Naive thymus-derived CD8-positive, alpha-beta T cell (primary cell): ENCODE results near the gene CPLX3. TPM values are rescaled to one million over a fixed set of nuclear protein-coding genes. Genes with fewer than 3 reads are reported as not detected.

ENCODE experiments used
- ATAC-seq, 2 donors: fragments of 150-1000 bp; cut with Tn5 transposase in 1 of 2; sonication (Bioruptor Pico), chemical (Tn5 transposase) in 1 of 2; 1 replicate in 1 of 2; 2 replicates in 1 of 2; pipeline ENCODE4 v1.10.0; 2021; ENCODE audit warnings: mild to moderate bottlenecking in 2 of 2, moderate library complexity in 2 of 2
- POLR2A ChIA-PET: fragments of 350-600 bp; sonication (Branson Sonifier 250); formaldehyde crosslinking; loops from one replicate; lab custom pipeline; 2021; ENCODE audit warnings: antibody characterized with exemption; lab: Charles Lee
- DNase-seq, 10 donors: peaks; one replicate each; pipeline versions ENCODE4 v3.0.0 to v3.0.0-alpha.2; 2020 to 2022
- H3K27ac Mint-ChIP-seq, 10 donors: one replicate each; pipeline ENCODE4 v1.8.0; 2020 to 2022; ENCODE audit warnings: mild to moderate bottlenecking in 10 of 10, mixed read lengths in 10 of 10, moderate library complexity in 4 of 10, inconsistent platforms in 1 of 10
- H3K27me3 Mint-ChIP-seq, 5 donors: one replicate each; pipeline ENCODE4 v1.8.0; 2021 to 2022; ENCODE audit warnings: mixed read lengths in 5 of 5
- H3K36me3 Mint-ChIP-seq, 3 donors: one replicate each; pipeline ENCODE4 v1.8.0; 2020 to 2022; ENCODE audit warnings: mixed read lengths in 3 of 3, mild to moderate bottlenecking in 2 of 3, inconsistent platforms in 1 of 3
- H3K4me1 Mint-ChIP-seq, 4 donors: one replicate each; pipeline ENCODE4 v1.8.0; 2021 to 2022; ENCODE audit warnings: mixed read lengths in 4 of 4
- H3K4me3 Mint-ChIP-seq, 10 donors: one replicate each; pipeline ENCODE4 v1.8.0; 2020 to 2022; ENCODE audit warnings: mild to moderate bottlenecking in 10 of 10, mixed read lengths in 10 of 10, moderate library complexity in 6 of 10, inconsistent platforms in 1 of 10
- H3K9me3 Mint-ChIP-seq, 9 donors: one replicate each; pipeline ENCODE4 v1.8.0; 2020 to 2022; ENCODE audit warnings: mixed read lengths in 9 of 9, mild to moderate bottlenecking in 3 of 9, inconsistent platforms in 1 of 9, moderate library complexity in 1 of 9
- polyA plus RNA-seq, 3 donors: library from polyadenylated mRNA; unstranded; fragments of 300-500 nt; fragmentation: Illumina TruSeq; gene quantifications; one replicate each; pipeline ENCODE4 v1.2.3, GENCODE V29; 2021
- total RNA-seq, 8 experiments: library from RNA in 2 of 8; stranded (reverse) in 2 of 8; gene quantifications; one replicate each; pipeline ENCODE4 v1.2.3 and lab custom pipeline; 2021 to 2026

The CPLX3 gene
- total and polyA plus RNA-seq, 5 experiments from 2014 or later, result 0.39 to 0.44 TPM; not detected in 3

DNA sequence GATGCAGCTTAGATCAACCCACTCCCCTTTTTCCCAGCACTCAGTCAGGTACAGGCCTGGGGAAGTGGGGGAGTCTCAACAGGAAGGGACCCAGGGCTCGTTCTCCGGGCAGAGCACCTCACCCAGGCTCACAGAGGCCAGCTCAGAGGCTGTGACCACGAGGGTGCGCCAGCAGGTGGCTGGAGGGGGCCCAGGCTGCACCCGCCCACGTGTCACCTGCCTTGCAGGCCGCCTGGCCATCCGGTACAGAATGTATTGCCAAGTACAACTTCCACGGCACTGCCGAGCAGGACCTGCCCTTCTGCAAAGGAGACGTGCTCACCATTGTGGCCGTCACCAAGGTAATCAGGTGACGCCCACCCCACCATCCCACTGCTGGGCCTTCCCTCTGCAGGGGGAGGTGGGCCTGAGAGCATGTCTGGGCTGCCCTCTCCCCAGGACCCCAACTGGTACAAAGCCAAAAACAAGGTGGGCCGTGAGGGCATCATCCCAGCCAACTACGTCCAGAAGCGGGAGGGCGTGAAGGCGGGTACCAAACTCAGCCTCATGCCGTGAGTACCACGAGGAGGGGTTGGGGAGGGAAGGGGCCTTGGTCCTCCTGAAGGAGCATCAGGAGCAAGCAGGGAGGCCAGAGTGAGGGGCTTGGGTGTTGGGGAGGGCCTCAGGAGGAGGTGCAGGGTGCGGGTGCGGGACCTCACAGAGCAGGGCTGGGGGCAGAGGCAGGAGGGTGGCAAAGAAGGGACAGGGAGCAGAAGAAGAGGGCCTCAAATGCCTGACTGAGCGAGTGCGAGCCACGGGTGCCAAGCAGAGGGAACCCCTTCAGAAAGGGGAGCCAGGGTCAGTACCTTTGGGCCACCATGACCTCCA is 27.8 kb upstream of the CPLX3 start:
- POLR2A ChIA-PET, result interaction anchor here (1.2 to 32.7 kb wide), 4 partner anchors 4 to 103 kb away, joined by 4 to 1300 read pairs (median 652); partner anchors contain the start of gene CSK
- Mint-ChIP-seq H3K36me3 (peaks cover 0 to 54% (median 0%) of the 10 kb centered on the region in 3 donors), H3K9me3 (no peaks in the 10 kb centered on the region), H3K27ac (peak overlapping the region; percentile 84 to 96 (median 90)), H3K4me1 (peaks cover 24 to 64% (median 59%) of the 10 kb centered on the region in 4 donors), H3K27me3 (no peaks in the 10 kb centered on the region), H3K4me3 (peak overlapping the region in 5 of 10 donors; percentile 26 to 62 (median 58))
- ATAC-seq (no peak), DNase-seq (no peak)

DNA sequence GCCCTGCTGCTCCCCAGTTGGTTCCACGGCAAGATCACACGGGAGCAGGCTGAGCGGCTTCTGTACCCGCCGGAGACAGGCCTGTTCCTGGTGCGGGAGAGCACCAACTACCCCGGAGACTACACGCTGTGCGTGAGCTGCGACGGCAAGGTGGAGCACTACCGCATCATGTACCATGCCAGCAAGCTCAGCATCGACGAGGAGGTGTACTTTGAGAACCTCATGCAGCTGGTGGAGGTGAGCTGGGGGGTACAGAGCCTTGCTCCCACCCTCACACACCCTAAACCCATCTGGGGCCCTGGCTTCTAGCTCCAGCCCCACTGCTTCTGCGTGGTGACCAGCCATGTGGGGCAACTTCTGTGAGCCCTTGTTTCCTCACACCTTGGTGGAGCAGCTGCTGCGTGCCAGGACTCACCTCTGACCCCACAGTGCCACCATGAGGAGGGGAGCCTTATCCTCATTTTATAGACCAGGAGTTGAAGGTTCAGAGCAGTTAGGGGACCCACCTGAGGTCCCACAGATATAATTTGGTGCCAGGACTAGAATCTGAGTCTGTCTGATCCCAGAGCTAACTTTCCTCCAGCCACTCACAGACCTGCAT is 27.1 kb upstream of the CPLX3 start:
- peak overlapping the region; percentile 80 to 96 (median 90) for H3K27ac Mint-ChIP-seq
- H3K4me3 Mint-ChIP-seq, result peak overlapping the region in 5 of 10 donors; percentile 6 to 62 (median 43)
- POLR2A ChIA-PET, result interaction anchor here (0.6 to 32.7 kb wide), 5 partner anchors 16 to 609 kb away, joined by 3 to 1300 read pairs (median 4); partner anchors contain the start of gene CSK
- DNase-seq, result no peak
- no peaks in the 10 kb centered on the region for H3K27me3 Mint-ChIP-seq
- ATAC-seq, result peak; percentile 7 to 24
- H3K36me3 Mint-ChIP-seq, result peaks cover 0 to 60% (median 0%) of the 10 kb centered on the region in 3 donors
- peaks cover 28 to 60% (median 56%) of the 10 kb centered on the region in 4 donors for H3K4me1 Mint-ChIP-seq
- H3K9me3 Mint-ChIP-seq, result no peaks in the 10 kb centered on the region

DNA sequence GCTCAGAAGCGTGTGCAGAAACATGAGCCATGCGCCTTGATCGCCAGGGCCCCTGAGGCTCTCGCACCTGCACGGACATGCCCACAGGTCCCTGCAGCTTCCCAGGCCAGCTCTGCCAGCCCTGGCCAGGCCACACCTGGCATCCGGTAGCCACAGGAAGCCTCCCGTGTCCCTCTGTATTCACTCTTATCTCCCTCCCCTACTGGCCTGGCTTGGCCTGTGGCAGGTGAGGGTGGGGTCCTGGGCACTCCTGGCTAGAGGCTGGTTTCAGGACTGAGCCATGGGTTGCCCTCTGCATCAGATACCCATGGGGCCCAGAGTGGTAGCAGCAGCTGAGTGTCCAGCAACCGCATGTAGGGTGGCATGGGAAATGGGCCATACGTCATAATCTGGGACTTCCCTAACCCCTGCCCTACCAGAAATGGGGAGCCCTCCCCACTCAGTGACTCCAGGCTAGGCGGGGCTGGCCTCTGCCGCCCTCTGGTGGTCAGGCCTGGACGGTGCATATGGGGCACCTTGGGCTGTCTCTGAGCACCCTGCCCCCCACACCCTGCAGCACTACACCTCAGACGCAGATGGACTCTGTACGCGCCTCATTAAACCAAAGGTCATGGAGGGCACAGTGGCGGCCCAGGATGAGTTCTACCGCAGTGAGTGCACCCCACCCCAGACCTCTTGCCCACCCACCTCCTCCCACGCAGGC is 26.4 kb upstream of the CPLX3 start:
- Mint-ChIP-seq H3K36me3 (peaks cover 0 to 61% (median 0%) of the 10 kb centered on the region in 3 donors), H3K4me1 (peaks cover 26 to 57% (median 53%) of the 10 kb centered on the region in 4 donors), H3K27ac (peak overlapping the region; percentile 80 to 96 (median 90)), H3K27me3 (no peaks in the 10 kb centered on the region), H3K9me3 (no peaks in the 10 kb centered on the region), H3K4me3 (peak overlapping the region in 9 of 10 donors; percentile 14 to 82 (median 22))
- ATAC-seq (peak; percentile 84 to 95), DNase-seq (peak; percentile 80 to 92 (median 88))
- POLR2A ChIA-PET, result interaction anchor here (0.6 to 32.7 kb wide), 6 partner anchors 17 to 610 kb away, joined by 3 to 1300 read pairs (median 4); partner anchors contain the start of gene CSK

DNA sequence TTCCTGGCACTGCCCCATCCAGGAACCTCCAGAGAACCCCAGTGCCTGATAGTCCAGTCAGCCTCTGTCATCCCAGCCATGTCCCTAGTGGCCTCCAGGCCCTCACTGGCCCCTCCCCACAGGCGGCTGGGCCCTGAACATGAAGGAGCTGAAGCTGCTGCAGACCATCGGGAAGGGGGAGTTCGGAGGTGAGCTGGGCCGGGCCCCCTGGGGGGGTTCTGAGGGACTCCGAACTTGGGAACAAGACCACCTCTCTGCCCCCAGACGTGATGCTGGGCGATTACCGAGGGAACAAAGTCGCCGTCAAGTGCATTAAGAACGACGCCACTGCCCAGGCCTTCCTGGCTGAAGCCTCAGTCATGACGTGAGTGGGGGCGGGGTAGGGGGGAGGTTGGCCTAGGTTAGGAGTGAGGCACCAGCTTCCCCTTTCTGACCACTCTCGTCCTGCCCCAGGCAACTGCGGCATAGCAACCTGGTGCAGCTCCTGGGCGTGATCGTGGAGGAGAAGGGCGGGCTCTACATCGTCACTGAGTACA is 25.8 kb upstream of the CPLX3 start:
- ATAC-seq (no peak), DNase-seq (no peak)
- peak overlapping the region in 7 of 10 donors; percentile 80 to 96 (median 92) for H3K27ac Mint-ChIP-seq
- H3K4me3 Mint-ChIP-seq, result no peak overlapping the region
- no peaks in the 10 kb centered on the region for H3K27me3 Mint-ChIP-seq
- H3K9me3 Mint-ChIP-seq, result no peaks in the 10 kb centered on the region
- POLR2A ChIA-PET, result interaction anchor here (1.2 to 32.7 kb wide), 3 partner anchors 18 to 172 kb away, joined by 3 to 1300 read pairs (median 4); partner anchors contain the start of gene CSK
- peaks cover 0 to 61% (median 0%) of the 10 kb centered on the region in 3 donors for H3K36me3 Mint-ChIP-seq
- peaks cover 22 to 51% (median 47%) of the 10 kb centered on the region in 4 donors for H3K4me1 Mint-ChIP-seq

DNA sequence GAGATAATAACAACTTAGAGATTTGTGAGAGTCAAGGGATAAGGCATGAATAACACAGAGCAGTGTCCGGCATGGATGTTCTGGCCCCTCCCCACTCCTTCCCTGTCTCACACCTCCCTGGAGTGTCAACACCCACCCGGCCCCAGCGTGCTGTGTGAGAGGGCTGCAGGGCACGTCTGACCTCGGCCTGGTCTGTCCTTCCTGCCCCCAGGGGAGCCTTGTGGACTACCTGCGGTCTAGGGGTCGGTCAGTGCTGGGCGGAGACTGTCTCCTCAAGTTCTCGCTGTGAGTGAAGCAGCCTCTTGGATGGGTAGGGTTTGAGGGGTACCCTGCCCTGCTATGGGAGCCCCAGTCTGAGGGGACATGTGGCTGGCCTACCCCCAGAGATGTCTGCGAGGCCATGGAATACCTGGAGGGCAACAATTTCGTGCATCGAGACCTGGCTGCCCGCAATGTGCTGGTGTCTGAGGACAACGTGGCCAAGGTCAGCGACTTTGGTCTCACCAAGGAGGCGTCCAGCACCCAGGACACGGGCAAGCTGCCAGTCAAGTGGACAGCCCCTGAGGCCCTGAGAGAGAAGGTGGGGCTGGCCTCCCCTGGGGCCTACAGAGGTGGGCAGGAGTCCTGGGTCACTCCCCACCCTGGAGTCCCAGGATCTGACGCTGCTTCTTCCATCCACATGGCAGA is 25.0 kb upstream of the CPLX3 start:
- POLR2A ChIA-PET, result interaction anchor here (0.5 to 32.7 kb wide), 3 partner anchors 19 to 149 kb away, joined by 3 to 1300 read pairs (median 4); partner anchors contain the start of gene CSK
- Mint-ChIP-seq H3K4me1 (peaks cover 20 to 46% (median 42%) of the 10 kb centered on the region in 4 donors), H3K27me3 (no peaks in the 10 kb centered on the region), H3K4me3 (no peak overlapping the region), H3K9me3 (no peaks in the 10 kb centered on the region), H3K36me3 (peaks cover 0 to 55% (median 0%) of the 10 kb centered on the region in 3 donors), H3K27ac (peak overlapping the region in 4 of 10 donors; percentile 10 to 81 (median 40))
- ATAC-seq, result no peak
- DNase-seq, result no peak

DNA sequence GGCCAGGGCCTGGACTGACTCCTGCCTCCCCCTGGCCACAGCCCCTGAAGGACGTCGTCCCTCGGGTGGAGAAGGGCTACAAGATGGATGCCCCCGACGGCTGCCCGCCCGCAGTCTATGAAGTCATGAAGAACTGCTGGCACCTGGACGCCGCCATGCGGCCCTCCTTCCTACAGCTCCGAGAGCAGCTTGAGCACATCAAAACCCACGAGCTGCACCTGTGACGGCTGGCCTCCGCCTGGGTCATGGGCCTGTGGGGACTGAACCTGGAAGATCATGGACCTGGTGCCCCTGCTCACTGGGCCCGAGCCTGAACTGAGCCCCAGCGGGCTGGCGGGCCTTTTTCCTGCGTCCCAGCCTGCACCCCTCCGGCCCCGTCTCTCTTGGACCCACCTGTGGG is 24.1 kb upstream of the CPLX3 start:
- Mint-ChIP-seq H3K27me3 (no peaks in the 10 kb centered on the region), H3K27ac (no peak overlapping the region), H3K36me3 (peaks cover 0 to 55% (median 0%) of the 10 kb centered on the region in 3 donors), H3K9me3 (no peaks in the 10 kb centered on the region), H3K4me1 (peaks cover 26 to 48% (median 45%) of the 10 kb centered on the region in 4 donors), H3K4me3 (no peak overlapping the region)
- ATAC-seq, result no peak
- no peak for DNase-seq
- POLR2A ChIA-PET, result interaction anchor here (32.7 kb wide), 1 partner anchor 19 kb away, joined by 1300 read pairs; the partner anchor contains the start of gene CSK

DNA sequence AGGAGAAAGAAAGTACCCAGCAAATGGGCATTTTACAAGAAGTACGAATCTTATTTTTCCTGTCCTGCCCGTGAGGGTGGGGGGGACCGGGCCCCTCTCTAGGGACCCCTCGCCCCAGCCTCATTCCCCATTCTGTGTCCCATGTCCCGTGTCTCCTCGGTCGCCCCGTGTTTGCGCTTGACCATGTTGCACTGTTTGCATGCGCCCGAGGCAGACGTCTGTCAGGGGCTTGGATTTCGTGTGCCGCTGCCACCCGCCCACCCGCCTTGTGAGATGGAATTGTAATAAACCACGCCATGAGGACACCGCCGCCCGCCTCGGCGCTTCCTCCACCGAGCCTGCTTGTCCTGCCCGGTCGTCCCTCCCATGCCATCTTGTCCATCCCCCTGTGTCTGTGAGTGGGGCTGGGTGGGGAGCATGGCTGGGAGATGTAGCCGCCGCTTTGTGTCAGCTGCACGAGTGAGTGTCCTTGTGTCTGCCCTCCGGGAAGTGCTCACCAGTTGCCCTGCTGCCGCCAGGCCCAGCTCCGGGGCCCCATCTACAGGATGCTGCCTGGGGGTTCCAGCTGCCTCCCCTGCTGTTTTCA is 23.5 kb upstream of the CPLX3 start:
- Mint-ChIP-seq H3K27me3 (no peaks in the 10 kb centered on the region), H3K27ac (peak overlapping the region in 2 of 10 donors; percentile 31 to 86), H3K9me3 (no peaks in the 10 kb centered on the region), H3K4me1 (peaks cover 26 to 47% (median 45%) of the 10 kb centered on the region in 4 donors), H3K36me3 (peaks cover 0 to 54% (median 0%) of the 10 kb centered on the region in 3 donors), H3K4me3 (no peak overlapping the region)
- POLR2A ChIA-PET, result interaction anchor here (32.7 kb wide), 1 partner anchor 20 kb away, joined by 1300 read pairs; the partner anchor contains the start of gene CSK
- ATAC-seq, result no peak
- DNase-seq, result no peak

DNA sequence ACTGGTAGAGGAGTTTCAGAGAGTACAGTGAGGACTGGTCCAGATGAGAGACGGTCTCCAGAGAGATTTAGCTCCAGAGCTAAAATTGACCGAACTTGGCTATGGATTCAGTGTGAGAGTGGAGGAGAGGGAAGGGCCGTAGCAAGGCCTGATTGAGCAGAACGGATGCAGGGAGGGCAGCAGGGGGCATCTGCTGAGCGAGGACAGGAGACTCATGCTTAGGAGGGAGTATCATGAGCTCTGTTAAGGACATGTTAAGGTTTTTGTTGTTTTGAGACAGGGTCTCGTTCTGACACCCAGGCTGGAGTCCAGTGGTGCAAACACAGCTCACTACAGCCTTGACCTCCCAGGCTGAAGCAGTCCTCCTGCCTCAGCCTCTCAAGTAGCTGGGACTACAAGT is 21.5 kb upstream of the CPLX3 start:
- Mint-ChIP-seq H3K4me1 (peaks cover 32 to 46% (median 40%) of the 10 kb centered on the region in 4 donors), H3K36me3 (peaks cover 0 to 40% (median 0%) of the 10 kb centered on the region in 3 donors), H3K9me3 (no peaks in the 10 kb centered on the region), H3K27me3 (no peaks in the 10 kb centered on the region), H3K4me3 (no peak overlapping the region), H3K27ac (peak overlapping the region; percentile 27 to 91 (median 78))
- POLR2A ChIA-PET, result interaction anchor here (1.2 to 32.7 kb wide), 2 partner anchors 22 to 154 kb away, joined by 3 to 1300 read pairs; partner anchors contain the start of gene CSK
- no peak for ATAC-seq
- no peak for DNase-seq

DNA sequence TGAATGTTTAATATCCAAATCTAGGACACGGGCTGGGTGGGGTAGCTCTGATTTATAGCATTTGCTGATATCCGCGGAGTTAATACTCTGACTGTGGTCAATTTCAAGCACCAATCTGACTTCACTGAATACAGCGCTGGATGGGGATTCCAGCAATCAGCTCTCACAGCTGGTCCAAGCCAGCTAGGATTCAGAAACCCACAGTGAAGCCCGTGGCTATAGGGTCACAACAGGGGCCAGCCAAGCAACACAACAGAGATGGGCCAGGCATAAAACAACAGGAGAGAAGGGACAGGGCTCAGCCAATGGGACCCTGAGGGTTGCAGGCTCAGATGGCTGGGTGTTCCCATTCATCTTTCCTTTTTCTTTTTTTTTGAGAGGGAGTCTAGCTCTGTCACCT is 19.1 kb upstream of the CPLX3 start:
- Mint-ChIP-seq H3K4me1 (peaks cover 29 to 41% (median 34%) of the 10 kb centered on the region in 4 donors), H3K9me3 (no peaks in the 10 kb centered on the region), H3K27me3 (no peaks in the 10 kb centered on the region), H3K36me3 (peaks cover 0 to 19% (median 0%) of the 10 kb centered on the region in 3 donors), H3K27ac (peak overlapping the region; percentile 81 to 97 (median 92)), H3K4me3 (peak overlapping the region in 1 of 10 donors; percentile 18)
- POLR2A ChIA-PET, result interaction anchor here (1.0 to 32.7 kb wide), 2 partner anchors 16 to 24 kb away, joined by 3 to 1300 read pairs; partner anchors contain the start of gene CSK
- ATAC-seq (no peak), DNase-seq (no peak)

DNA sequence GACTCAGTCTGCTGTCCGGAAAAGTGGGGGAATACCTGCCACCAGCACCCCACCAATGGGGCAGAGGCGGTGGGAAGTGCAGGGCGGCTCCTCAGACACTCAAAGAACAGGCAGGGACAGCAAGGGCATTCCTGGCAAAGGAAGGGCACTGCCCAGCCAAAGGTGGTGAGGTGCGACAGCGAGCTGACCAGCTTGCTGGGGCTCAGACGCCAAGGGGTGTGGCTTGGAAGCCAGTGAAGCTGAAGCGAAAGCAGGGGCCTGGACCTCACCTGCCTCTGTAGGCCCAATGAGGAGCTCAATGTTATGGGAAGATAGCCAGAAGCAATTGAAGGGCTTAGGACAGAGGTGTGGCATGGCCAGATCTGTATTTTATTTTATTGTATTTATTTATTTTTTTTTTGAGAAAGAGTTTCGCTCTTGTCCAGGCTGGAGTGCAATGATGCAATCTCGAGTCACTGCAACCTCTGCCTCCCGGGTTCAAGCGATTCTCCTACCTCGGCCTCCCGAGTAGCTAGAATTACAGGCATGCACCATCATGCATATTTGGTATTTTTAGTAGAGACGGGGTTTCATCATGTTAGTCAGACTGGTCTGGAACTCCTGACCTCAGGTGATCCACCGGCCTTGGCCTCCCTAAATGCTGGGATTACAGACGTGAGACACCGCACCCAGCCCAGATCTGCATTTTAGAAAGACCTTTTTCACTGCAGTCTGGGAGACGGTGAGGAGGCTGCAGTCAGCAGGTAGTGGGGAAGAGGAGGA is 18.2 kb upstream of the CPLX3 start:
- peak overlapping the region; percentile 83 to 97 (median 91) for H3K27ac Mint-ChIP-seq
- no peak for ATAC-seq
- no peak for DNase-seq
- peaks cover 30 to 41% (median 35%) of the 10 kb centered on the region in 4 donors for H3K4me1 Mint-ChIP-seq
- no peaks in the 10 kb centered on the region for H3K9me3 Mint-ChIP-seq
- POLR2A ChIA-PET, result interaction anchor here (0.7 to 32.7 kb wide), 4 partner anchors 13 to 98 kb away, joined by 3 to 1300 read pairs (median 4); partner anchors contain the start of genes CSK and FAM219B
- peaks cover 0 to 11% (median 0%) of the 10 kb centered on the region in 3 donors for H3K36me3 Mint-ChIP-seq
- peak overlapping the region in 1 of 10 donors; percentile 33 for H3K4me3 Mint-ChIP-seq
- no peaks in the 10 kb centered on the region for H3K27me3 Mint-ChIP-seq
